Ascending aorta (tissue), 2 donors: ENCODE results near the gene SEC61B. TPM values are rescaled to one million over a fixed set of nuclear protein-coding genes. Genes with fewer than 3 reads are reported as not detected.

ENCODE experiments used
- DNase-seq, 2 donors: peaks; one replicate each; pipeline ENCODE4 v3.0.0-alpha.2; 2019; ENCODE audit warnings: low spot score in 2 of 2
- H3K27ac ChIP-seq, 2 donors: fragments of 200-600 bp; sonication (generic); one replicate each; pipeline ENCODE4 v1.5.1; 2016 to 2017; ENCODE audit warnings: mild to moderate bottlenecking in 1 of 2
- H3K27me3 ChIP-seq: fragments of 200-600 bp; sonication (generic); one replicate; pipeline ENCODE4 v1.5.1; 2017
- H3K36me3 ChIP-seq, 2 donors: fragments of 200-600 bp; sonication (generic); one replicate each; pipeline ENCODE4 v1.5.1; 2016
- H3K4me1 ChIP-seq, 2 donors: fragments of 200-600 bp; sonication (generic); one replicate each; pipeline ENCODE4 v1.5.1; 2016 to 2017; ENCODE audit warnings: mild to moderate bottlenecking in 1 of 2
- H3K4me3 ChIP-seq, 2 donors: fragments of 200-600 bp; sonication (generic); one replicate each; pipeline ENCODE4 v1.5.1; 2016 to 2017; ENCODE audit warnings: mild to moderate bottlenecking in 1 of 2
- H3K9me3 ChIP-seq, 2 donors: fragments of 200-600 bp; sonication (generic); one replicate each; pipeline ENCODE4 v1.5.1; 2016
- intact Hi-C: fragments of 100-400 bp; cut with DNase I; formaldehyde crosslinking; loops from one replicate; pipeline ENCODE4 v1.15.1; 2023
- total RNA-seq: library from RNA; depleted of rRNA; stranded (reverse); fragments of >200 nt; gene quantifications from one replicate; pipeline ENCODE4 v1.1.0, GENCODE V29; 2016
- TF ChIP-seq, protein P1 (sequence below), 3 experiments: fragments of 200-600 bp in 2 of 3; fragments of 450-650 bp in 1 of 3; sonication (generic) in 2 of 3; IDR thresholded peaks; one replicate each; pipeline ENCODE4 v1.5.1; 2016 to 2019; ENCODE audit warnings: antibody characterized with exemption in 3 of 3, mild to moderate bottlenecking in 1 of 3, moderate library complexity in 1 of 3

SEC61B gene
- total RNA-seq, 1 donor from 2014 or later: 88.7 TPM

DNA sequence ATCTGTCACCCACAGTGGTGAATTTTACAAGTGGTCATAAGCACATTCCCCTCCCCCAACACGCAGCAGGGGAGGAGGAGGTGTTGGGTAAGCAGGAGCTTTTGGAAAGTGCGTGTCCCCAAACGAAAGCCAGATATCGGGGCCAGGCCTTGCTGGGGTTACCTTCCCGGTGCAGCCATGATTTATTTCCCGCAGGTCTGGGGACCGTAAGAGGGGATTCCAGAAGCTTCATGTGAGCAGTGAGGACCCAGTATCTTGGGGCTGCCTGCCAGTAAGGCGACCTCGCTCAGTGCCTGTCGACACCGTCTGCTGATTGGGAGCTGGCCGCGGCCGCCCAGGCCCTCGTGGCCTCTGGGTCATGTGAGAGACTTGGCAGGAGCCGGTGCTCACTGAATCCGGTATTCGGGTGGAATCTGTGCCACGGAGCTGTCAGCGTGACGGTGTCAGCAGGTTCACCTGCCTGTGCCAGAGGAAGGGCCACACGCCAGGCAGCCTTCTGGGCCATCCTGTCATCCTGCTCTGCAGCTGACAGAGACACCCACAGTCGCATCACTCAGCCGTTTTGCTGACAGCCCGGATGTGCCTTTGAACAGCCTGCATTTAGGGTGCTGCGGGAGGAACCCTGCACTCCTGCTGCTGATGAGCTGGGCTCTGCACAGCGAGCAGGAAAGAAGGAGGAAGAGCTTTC, 37.3 kb downstream of the SEC61B start:
- Histone ChIP-seq H3K36me3 (no peaks in the 10 kb centered on the region), H3K27me3 (no peaks in the 10 kb centered on the region), H3K4me1 (no peaks in the 10 kb centered on the region), H3K4me3 (peak overlapping the region; percentile 41 to 57), H3K27ac (peak overlapping the region; percentile 22 to 56), H3K9me3 (no peaks in the 10 kb centered on the region)
- TF ChIP-seq, protein P1, sequence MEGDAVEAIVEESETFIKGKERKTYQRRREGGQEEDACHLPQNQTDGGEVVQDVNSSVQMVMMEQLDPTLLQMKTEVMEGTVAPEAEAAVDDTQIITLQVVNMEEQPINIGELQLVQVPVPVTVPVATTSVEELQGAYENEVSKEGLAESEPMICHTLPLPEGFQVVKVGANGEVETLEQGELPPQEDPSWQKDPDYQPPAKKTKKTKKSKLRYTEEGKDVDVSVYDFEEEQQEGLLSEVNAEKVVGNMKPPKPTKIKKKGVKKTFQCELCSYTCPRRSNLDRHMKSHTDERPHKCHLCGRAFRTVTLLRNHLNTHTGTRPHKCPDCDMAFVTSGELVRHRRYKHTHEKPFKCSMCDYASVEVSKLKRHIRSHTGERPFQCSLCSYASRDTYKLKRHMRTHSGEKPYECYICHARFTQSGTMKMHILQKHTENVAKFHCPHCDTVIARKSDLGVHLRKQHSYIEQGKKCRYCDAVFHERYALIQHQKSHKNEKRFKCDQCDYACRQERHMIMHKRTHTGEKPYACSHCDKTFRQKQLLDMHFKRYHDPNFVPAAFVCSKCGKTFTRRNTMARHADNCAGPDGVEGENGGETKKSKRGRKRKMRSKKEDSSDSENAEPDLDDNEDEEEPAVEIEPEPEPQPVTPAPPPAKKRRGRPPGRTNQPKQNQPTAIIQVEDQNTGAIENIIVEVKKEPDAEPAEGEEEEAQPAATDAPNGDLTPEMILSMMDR (IDR thresholded peaks at IDR 0.05): no peak
- peak; percentile 24 to 86 for DNase-seq
- intact Hi-C loops: no loop called here

DNA sequence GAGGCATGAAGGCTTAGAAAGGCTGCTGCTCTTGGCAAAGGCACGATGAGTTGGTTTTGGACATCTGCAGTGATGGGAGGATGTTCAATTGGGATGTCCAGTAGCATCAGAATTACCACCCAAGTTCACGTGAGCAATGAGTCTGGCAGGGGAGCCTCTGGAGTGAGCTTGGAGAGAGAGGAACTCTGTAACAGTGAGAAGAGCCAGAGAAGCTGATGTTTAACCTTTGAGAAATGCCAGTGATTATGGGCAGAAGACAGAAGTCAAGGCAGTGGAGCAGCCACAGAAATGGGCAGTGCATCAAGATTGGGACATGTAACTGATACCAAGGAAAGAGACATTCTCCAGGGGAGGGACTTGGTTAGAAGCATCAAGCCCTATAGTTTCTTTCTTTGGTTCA, 39.8 kb downstream of the SEC61B start:
- H3K9me3 ChIP-seq: no peaks in the 10 kb centered on the region
- TF ChIP-seq, protein P1 (IDR thresholded peaks at IDR 0.05): no peak
- intact Hi-C loops: loop anchor here (10.0 kb wide), 1 partner anchor 643 kb away; the partner anchor contains the start of gene STX17
- no peaks in the 10 kb centered on the region for H3K4me1 ChIP-seq
- H3K27ac ChIP-seq: no peak overlapping the region
- H3K27me3 ChIP-seq: no peaks in the 10 kb centered on the region
- DNase-seq: no peak
- no peak overlapping the region for H3K4me3 ChIP-seq
- no peaks in the 10 kb centered on the region for H3K36me3 ChIP-seq

- H3K36me3 ChIP-seq: no peaks in the 10 kb centered on the region
- intact Hi-C loops: loop anchor here (10.0 kb wide), 1 partner anchor 642 kb away; the partner anchor contains the start of gene STX17
- TF ChIP-seq, protein P1 (IDR thresholded peaks at IDR 0.05): no peak
- no peak for DNase-seq
- no peaks in the 10 kb centered on the region for H3K27me3 ChIP-seq
- no peak overlapping the region for H3K27ac ChIP-seq
- H3K4me1 ChIP-seq: no peaks in the 10 kb centered on the region
- no peaks in the 10 kb centered on the region for H3K9me3 ChIP-seq
- H3K4me3 ChIP-seq: no peak overlapping the region
Measured at GRCh38 chr9:99262949-99263418, 40.9 kb downstream of the SEC61B start.

DNA sequence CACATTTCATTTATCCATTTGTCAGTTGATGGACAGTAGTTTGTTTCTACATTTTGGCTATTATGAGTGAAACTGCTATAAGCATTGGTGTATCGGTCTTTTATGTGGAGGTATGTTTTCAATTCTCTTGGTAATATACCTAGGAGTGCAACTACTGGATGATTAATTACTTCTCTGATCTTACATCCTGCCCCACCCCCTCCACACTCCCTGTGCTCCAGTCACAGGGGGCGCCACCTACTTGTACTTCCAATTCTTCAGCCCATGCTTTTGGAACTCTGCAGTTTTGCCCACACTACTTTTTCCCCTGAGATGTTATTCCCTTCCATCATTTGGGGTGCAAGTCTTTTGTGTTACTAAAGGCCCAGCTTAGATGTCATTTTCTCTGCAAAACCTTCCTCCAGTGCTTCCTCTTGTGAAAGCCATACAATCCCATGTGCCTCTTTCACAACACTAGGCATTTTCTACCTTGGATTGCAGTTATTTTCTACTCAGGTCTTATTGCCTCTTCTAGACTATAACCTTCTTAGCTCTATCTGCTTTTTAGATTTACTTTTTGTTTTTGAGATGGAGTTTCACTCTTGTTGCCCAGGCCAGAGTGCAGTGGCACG, 42.1 kb downstream of the SEC61B start:
- intact Hi-C loops: loop anchor here (10.0 kb wide), 1 partner anchor 641 kb away; the partner anchor contains the start of gene STX17
- Histone ChIP-seq H3K4me1 (no peaks in the 10 kb centered on the region), H3K27ac (no peak overlapping the region), H3K9me3 (no peaks in the 10 kb centered on the region), H3K36me3 (no peaks in the 10 kb centered on the region), H3K27me3 (no peaks in the 10 kb centered on the region), H3K4me3 (no peak overlapping the region)
- no peak for DNase-seq
- TF ChIP-seq, protein P1 (IDR thresholded peaks at IDR 0.05): no peak

- intact Hi-C loops: loop anchor here (5.0 to 10.0 kb wide), 2 partner anchors 557 to 639 kb away; partner anchors contain the start of genes NR4A3 and STX17
Measured at GRCh38 chr9:99265691-99266090, 43.6 kb downstream of the SEC61B start.

More at GRCh38 chr9:99265691-99266090, 43.6 kb downstream of the SEC61B start:
- no peaks in the 10 kb centered on the region for H3K36me3 ChIP-seq
- H3K27ac ChIP-seq: no peak overlapping the region
- H3K9me3 ChIP-seq: no peaks in the 10 kb centered on the region
- DNase-seq: no peak
- H3K27me3 ChIP-seq: no peaks in the 10 kb centered on the region
- no peak overlapping the region for H3K4me3 ChIP-seq
- no peaks in the 10 kb centered on the region for H3K4me1 ChIP-seq
- TF ChIP-seq, protein P1 (IDR thresholded peaks at IDR 0.05): no peak
